H9 (cell line): ENCODE results near the gene PDXK. TPM values are rescaled to one million over a fixed set of nuclear protein-coding genes. Genes with fewer than 3 reads are reported as not detected.
A peak's percentile ranks its signal among the peaks of the same experiment; 100 is the strongest.

Source experiments
- DNase-seq: peaks from one replicate; pipeline ENCODE4 v3.0.0-alpha.2; 2017
- H2AFZ ChIP-seq: one replicate; pipeline ENCODE4 v1.6.1; 2013; ENCODE audit warnings: mild to moderate bottlenecking, low read length, control low read depth, moderate library complexity
- H2AK5ac ChIP-seq: 2 replicates; pipeline ENCODE4 v1.6.1; 2013; ENCODE audit warnings: low read length, control low read depth, mixed read lengths; ENCODE audit not compliant: insufficient read length
- H2BK120ac ChIP-seq: one replicate; pipeline ENCODE4 v1.6.1; 2013; ENCODE audit warnings: low read depth, mild to moderate bottlenecking, low read length, control low read depth, inconsistent platforms; ENCODE audit not compliant: poor library complexity, severe bottlenecking
- H2BK12ac ChIP-seq: 2 replicates; pipeline ENCODE4 v1.6.1; 2013; ENCODE audit warnings: low read length, control low read depth, mixed read lengths, low read depth; ENCODE audit not compliant: insufficient read length
- H2BK15ac ChIP-seq: 2 replicates; pipeline ENCODE4 v1.6.1; 2013; ENCODE audit warnings: low read depth, low read length, control low read depth
- H2BK20ac ChIP-seq: one replicate; pipeline ENCODE4 v1.6.1; 2013; ENCODE audit warnings: low read depth, mild to moderate bottlenecking, low read length, control low read depth, inconsistent platforms; ENCODE audit not compliant: poor library complexity, severe bottlenecking
- H2BK5ac ChIP-seq: 2 replicates; pipeline ENCODE4 v1.6.1; 2013; ENCODE audit warnings: low read length, control low read depth, mixed read lengths; ENCODE audit not compliant: insufficient read length
- H3K14ac ChIP-seq: 2 replicates; pipeline ENCODE4 v1.6.1; 2013; ENCODE audit warnings: low read length, control low read depth; ENCODE audit not compliant: insufficient read depth
- H3K18ac ChIP-seq: 2 replicates; pipeline ENCODE4 v1.6.1; 2013; ENCODE audit warnings: low read depth, mild to moderate bottlenecking, mixed read lengths, low read length, control low read depth; ENCODE audit not compliant: insufficient read length
- H3K23ac ChIP-seq: 2 replicates; pipeline ENCODE4 v1.6.1; 2013; ENCODE audit warnings: low read length, control low read depth, mixed read lengths, low read depth; ENCODE audit not compliant: insufficient read length
- H3K23me2 ChIP-seq: 2 replicates; pipeline ENCODE4 v1.6.1; 2013; ENCODE audit warnings: low read depth, mild to moderate bottlenecking, mixed read lengths, low read length, control low read depth; ENCODE audit not compliant: insufficient read length, poor library complexity, severe bottlenecking
- H3K27ac ChIP-seq: 2 replicates; pipeline ENCODE4 v1.5.1; 2013; ENCODE audit warnings: low read length, control low read depth, mixed read lengths, low read depth; ENCODE audit not compliant: insufficient read length
- H3K27me3 ChIP-seq: 2 replicates; pipeline ENCODE4 v1.6.1; 2013; ENCODE audit warnings: low read length, control low read depth, inconsistent platforms; ENCODE audit not compliant: insufficient read depth
- H3K4ac ChIP-seq: 2 replicates; pipeline ENCODE4 v1.6.1; 2013; ENCODE audit warnings: low read depth, mild to moderate bottlenecking, control low read depth, inconsistent platforms, low read length, moderate library complexity
- H3K4me1 ChIP-seq: 2 replicates; pipeline ENCODE4 v1.6.1; 2013; ENCODE audit warnings: low read length, control low read depth, inconsistent platforms; ENCODE audit not compliant: insufficient read depth
- H3K4me2 ChIP-seq: 2 replicates; pipeline ENCODE4 v1.6.1; 2013; ENCODE audit warnings: low read length, control low read depth, mixed read lengths; ENCODE audit not compliant: insufficient read length, insufficient read depth
- H3K56ac ChIP-seq: 2 replicates; pipeline ENCODE4 v1.6.1; 2013; ENCODE audit warnings: low read depth, mild to moderate bottlenecking, mixed read lengths, low read length, control low read depth; ENCODE audit not compliant: insufficient read length
- H3K79me1 ChIP-seq: 2 replicates; pipeline ENCODE4 v1.6.1; 2013; ENCODE audit warnings: low read depth, mild to moderate bottlenecking, moderate library complexity, low read length, control low read depth, inconsistent platforms; ENCODE audit not compliant: insufficient read depth, poor library complexity, severe bottlenecking
- H3K79me2 ChIP-seq: 2 replicates; pipeline ENCODE4 v1.6.1; 2013; ENCODE audit warnings: low read length, control low read depth, inconsistent platforms; ENCODE audit not compliant: insufficient read depth
- H3K9ac ChIP-seq: 2 replicates; pipeline ENCODE4 v1.6.1; 2013; ENCODE audit warnings: low read length, control low read depth, mixed read lengths; ENCODE audit not compliant: insufficient read length; ENCODE audit errors: extremely low read depth
- H3K9me3 ChIP-seq: one replicate; pipeline ENCODE4 v1.6.1; 2013; ENCODE audit warnings: low read depth, low read length, inconsistent platforms; ENCODE audit not compliant: control insufficient read depth
- H3T11ph ChIP-seq: one replicate; pipeline ENCODE4 v1.6.1; 2013; ENCODE audit warnings: mild to moderate bottlenecking, low read length, control low read depth, inconsistent platforms
- H4K20me1 ChIP-seq: one replicate; pipeline ENCODE4 v1.6.1; 2013; ENCODE audit not compliant: control insufficient read depth, insufficient read length, insufficient read depth
- H4K5ac ChIP-seq: 2 replicates; pipeline ENCODE4 v1.6.1; 2013; ENCODE audit warnings: low read depth, mild to moderate bottlenecking, mixed read lengths, low read length, control low read depth; ENCODE audit not compliant: insufficient read length
- H4K8ac ChIP-seq: replicated peaks from 2 replicates; pipeline ENCODE4 v1.6.1; 2013; ENCODE audit warnings: low read length, control low read depth, mixed read lengths, low read depth; ENCODE audit not compliant: insufficient read length
- H4K91ac ChIP-seq: 2 replicates; pipeline ENCODE4 v1.6.1; 2013; ENCODE audit warnings: low read depth, mild to moderate bottlenecking, moderate library complexity, mixed read lengths, low read length, control low read depth; ENCODE audit not compliant: insufficient read length
- H3K27ac Mint-ChIP-seq, 3 experiments: 2 replicates in 2 of 3; 3 replicates in 1 of 3; pipeline ENCODE4 v1.8.0; 2020 to 2021; ENCODE audit warnings: mixed read lengths in 3 of 3, mild to moderate bottlenecking in 1 of 3, moderate library complexity in 1 of 3
- H3K27me3 Mint-ChIP-seq: 2 replicates; pipeline ENCODE4 v1.8.0; 2021; ENCODE audit warnings: low read depth, mild to moderate bottlenecking, moderate library complexity, mixed read lengths
- H3K36me3 Mint-ChIP-seq, 3 experiments: 2 replicates in 2 of 3; 3 replicates in 1 of 3; pipeline ENCODE4 v1.8.0; 2020 to 2021; ENCODE audit warnings: low read depth in 3 of 3, mixed read lengths in 3 of 3; ENCODE audit not compliant: insufficient read depth in 1 of 3
- H3K4me1 Mint-ChIP-seq, 2 experiments: 2 replicates each; pipeline ENCODE4 v1.8.0; 2020; ENCODE audit warnings: mixed read lengths in 2 of 2
- H3K4me3 Mint-ChIP-seq, 2 experiments: 2 replicates in 1 of 2; 3 replicates in 1 of 2; pipeline ENCODE4 v1.8.0; 2020 to 2021; ENCODE audit warnings: mild to moderate bottlenecking in 2 of 2, mixed read lengths in 2 of 2, moderate library complexity in 1 of 2
- H3K9me3 Mint-ChIP-seq, 2 experiments: 2 replicates in 1 of 2; 3 replicates in 1 of 2; pipeline ENCODE4 v1.8.0; 2020; ENCODE audit warnings: mild to moderate bottlenecking in 2 of 2, mixed read lengths in 2 of 2, moderate library complexity in 1 of 2
- CTCF ChIP-seq: fragments of 200-600 bp; sonication (generic); conservative IDR thresholded peaks from 3 replicates; pipeline ENCODE4 v1.8.0; 2021; ENCODE audit warnings: antibody characterized with exemption, mild to moderate bottlenecking
- WGBS: extraction: QIAGEN DNeasy Blood & Tissue Kit; methylation state at CpG from one replicate; pipeline ENCODE4 v1.1.7; 2013; ENCODE audit warnings: missing lambda C conversion rate, low lambda C conversion rate, mixed read lengths; ENCODE audit not compliant: insufficient read length; ENCODE audit errors: extremely low coverage; 5-methylcytosine and 5-hydroxymethylcytosine counted together
- total RNA-seq: library from RNA; stranded (reverse); gene quantifications from 2 replicates; pipeline ENCODE4 v1.2.1, GENCODE V29; 2021

The PDXK gene
- total RNA-seq, 1 experiment from 2014 or later = 109 TPM

- Histone ChIP-seq H2AFZ (no peak overlapping the region), H4K20me1 (no peaks in the 10 kb centered on the region), H2BK120ac (no peak overlapping the region), H2BK20ac (no peak overlapping the region), H3K18ac (no peak overlapping the region), H3K56ac (no peak overlapping the region), H3K9me3 (no peaks in the 10 kb centered on the region), H2AK5ac (no peak overlapping the region), H3K23me2 (no peaks in the 10 kb centered on the region), H3K79me2 (no peaks in the 10 kb centered on the region; the same call in 1 of the 2 replicates), H3K4ac (no peak overlapping the region), H2BK15ac (0 out of 2 replicates have a peak overlapping the region, but pooled peaks have one; percentile 72), H3K14ac (no peak overlapping the region), H3T11ph (no peak overlapping the region), H2BK12ac (no peak overlapping the region), H4K5ac (no peak overlapping the region), H2BK5ac (no peak overlapping the region), H3K9ac (no peak overlapping the region), H4K91ac (no peak overlapping the region), H3K27me3 (no peaks in the 10 kb centered on the region), H4K8ac (no peak overlapping the region), H3K4me1 (peaks cover 6% of the 10 kb centered on the region; the same call in 1 of the 2 replicates), H3K23ac (no peak overlapping the region), H3K79me1 (no peaks in the 10 kb centered on the region), H3K27ac (no peak overlapping the region), H3K4me2 (no peak overlapping the region)
- Mint-ChIP-seq H3K27me3 (peaks cover 1% of the 10 kb centered on the region; the same call in 1 of the 2 replicates), H3K4me1 (peaks cover 44 to 45% of the 10 kb centered on the region in 2 experiments), H3K36me3 (peaks cover 10 to 20% (median 18%) of the 10 kb centered on the region in 3 experiments; a peak in 6 of 7 replicates), H3K9me3 (no peaks in the 10 kb centered on the region; a peak in 1 of 5 replicates), H3K4me3 (peak overlapping the region; percentile 11 to 91; a peak in 2 of 5 replicates), H3K27ac (no peak overlapping the region)
- DNase-seq = no peak
- WGBS = no CpG with 5 or more reads among the region's 10 CpGs
- no peak for TF ChIP-seq CTCF
Measured at GRCh38 chr21:43774163-43774562, 55.2 kb downstream of the PDXK start.
